HEK293 (cell line): ENCODE measurements around the gene ZFP42.

ENCODE experiments used
- ZNF221 ChIP-seq: fragments of 450-650 bp; formaldehyde crosslinking; IDR thresholded peaks from 2 replicates; pipeline ENCODE4 v1.5.1; 2017; ENCODE audit warnings: missing biosample characterization, missing genetic modification characterization, borderline replicate concordance
- ZNF335 ChIP-seq: fragments of 450-650 bp; formaldehyde crosslinking; conservative IDR thresholded peaks from 2 replicates; pipeline ENCODE4 v1.5.1; 2016; ENCODE audit warnings: missing biosample characterization, missing genetic modification characterization
- ZNF530 ChIP-seq: fragments of 450-650 bp; formaldehyde crosslinking; IDR thresholded peaks from 2 replicates; pipeline ENCODE4 v1.5.1; 2016; ENCODE audit warnings: low read depth, missing biosample characterization, missing genetic modification characterization
- ZNF792 ChIP-seq: fragments of 450-650 bp; formaldehyde crosslinking; IDR thresholded peaks from 2 replicates; pipeline ENCODE4 v1.5.1; 2016; ENCODE audit warnings: missing biosample characterization, missing genetic modification characterization
- TF ChIP-seq, protein P1 (sequence below): fragments of 450-650 bp; formaldehyde crosslinking; IDR thresholded peaks from 2 replicates; pipeline ENCODE4 v1.5.1; 2016; ENCODE audit warnings: missing biosample characterization, missing genetic modification characterization
- TF ChIP-seq, protein P2 (sequence below): fragments of 450-650 bp; formaldehyde crosslinking; conservative IDR thresholded peaks from 2 replicates; pipeline ENCODE4 v1.5.1; 2016; ENCODE audit warnings: low read depth, missing biosample characterization, missing genetic modification characterization

DNA sequence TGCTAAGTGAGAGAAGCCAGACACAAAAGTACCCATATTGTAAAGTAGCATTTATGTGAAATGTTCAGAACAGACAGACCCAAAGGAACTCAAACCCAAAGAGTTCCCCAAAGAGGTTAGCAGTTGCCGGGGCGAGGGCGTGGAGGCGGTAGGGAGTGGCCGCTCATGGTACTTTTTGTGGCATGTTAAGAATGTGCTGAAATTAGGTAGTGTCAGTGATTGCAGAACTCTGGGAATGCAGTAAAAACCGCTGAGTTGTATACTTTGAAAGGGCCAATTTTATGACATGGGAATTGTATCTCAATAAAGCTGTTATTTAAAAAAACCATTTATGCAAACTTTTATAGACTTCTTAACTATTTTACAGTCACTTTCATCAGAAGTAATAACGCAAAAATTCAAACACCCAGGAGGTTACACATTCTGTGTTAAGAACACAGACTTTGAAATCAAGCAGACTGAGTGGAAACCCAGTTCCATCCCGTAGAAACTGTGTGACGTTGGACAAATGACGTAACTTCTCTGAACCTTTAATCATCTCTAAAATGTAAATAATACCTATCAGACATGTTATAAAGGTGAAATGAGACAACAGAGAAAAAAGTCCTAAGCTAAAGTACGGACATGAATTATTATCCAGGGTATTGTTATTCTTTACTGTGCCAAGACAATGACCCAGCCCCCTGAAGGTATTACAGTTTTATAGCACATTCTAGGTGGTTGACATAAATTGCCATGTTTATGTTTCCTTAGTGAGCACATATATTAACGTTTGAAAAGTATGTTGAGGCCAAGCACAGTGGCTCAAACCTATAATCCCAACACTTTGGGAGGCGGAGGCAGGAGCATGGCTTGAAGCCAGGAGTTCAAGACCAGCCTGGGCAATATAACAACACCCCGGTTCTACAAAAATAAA lies 19.7 kb downstream of the ZFP42 start:
- no peak for TF ChIP-seq ZNF335 (tag by site-specific recombination)
- TF ChIP-seq, protein P1, sequence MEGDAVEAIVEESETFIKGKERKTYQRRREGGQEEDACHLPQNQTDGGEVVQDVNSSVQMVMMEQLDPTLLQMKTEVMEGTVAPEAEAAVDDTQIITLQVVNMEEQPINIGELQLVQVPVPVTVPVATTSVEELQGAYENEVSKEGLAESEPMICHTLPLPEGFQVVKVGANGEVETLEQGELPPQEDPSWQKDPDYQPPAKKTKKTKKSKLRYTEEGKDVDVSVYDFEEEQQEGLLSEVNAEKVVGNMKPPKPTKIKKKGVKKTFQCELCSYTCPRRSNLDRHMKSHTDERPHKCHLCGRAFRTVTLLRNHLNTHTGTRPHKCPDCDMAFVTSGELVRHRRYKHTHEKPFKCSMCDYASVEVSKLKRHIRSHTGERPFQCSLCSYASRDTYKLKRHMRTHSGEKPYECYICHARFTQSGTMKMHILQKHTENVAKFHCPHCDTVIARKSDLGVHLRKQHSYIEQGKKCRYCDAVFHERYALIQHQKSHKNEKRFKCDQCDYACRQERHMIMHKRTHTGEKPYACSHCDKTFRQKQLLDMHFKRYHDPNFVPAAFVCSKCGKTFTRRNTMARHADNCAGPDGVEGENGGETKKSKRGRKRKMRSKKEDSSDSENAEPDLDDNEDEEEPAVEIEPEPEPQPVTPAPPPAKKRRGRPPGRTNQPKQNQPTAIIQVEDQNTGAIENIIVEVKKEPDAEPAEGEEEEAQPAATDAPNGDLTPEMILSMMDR (tag by site-specific recombination): no peak
- no peak for TF ChIP-seq ZNF221 (tag by site-specific recombination)
- TF ChIP-seq, protein P2, sequence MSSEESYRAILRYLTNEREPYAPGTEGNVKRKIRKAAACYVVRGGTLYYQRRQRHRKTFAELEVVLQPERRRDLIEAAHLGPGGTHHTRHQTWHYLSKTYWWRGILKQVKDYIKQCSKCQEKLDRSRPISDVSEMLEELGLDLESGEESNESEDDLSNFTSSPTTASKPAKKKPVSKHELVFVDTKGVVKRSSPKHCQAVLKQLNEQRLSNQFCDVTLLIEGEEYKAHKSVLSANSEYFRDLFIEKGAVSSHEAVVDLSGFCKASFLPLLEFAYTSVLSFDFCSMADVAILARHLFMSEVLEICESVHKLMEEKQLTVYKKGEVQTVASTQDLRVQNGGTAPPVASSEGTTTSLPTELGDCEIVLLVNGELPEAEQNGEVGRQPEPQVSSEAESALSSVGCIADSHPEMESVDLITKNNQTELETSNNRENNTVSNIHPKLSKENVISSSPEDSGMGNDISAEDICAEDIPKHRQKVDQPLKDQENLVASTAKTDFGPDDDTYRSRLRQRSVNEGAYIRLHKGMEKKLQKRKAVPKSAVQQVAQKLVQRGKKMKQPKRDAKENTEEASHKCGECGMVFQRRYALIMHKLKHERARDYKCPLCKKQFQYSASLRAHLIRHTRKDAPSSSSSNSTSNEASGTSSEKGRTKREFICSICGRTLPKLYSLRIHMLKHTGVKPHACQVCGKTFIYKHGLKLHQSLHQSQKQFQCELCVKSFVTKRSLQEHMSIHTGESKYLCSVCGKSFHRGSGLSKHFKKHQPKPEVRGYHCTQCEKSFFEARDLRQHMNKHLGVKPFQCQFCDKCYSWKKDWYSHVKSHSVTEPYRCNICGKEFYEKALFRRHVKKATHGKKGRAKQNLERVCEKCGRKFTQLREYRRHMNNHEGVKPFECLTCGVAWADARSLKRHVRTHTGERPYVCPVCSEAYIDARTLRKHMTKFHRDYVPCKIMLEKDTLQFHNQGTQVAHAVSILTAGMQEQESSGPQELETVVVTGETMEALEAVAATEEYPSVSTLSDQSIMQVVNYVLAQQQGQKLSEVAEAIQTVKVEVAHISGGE (tag by site-specific recombination): no peak
- no peak for TF ChIP-seq ZNF792
- no peak for TF ChIP-seq ZNF530 (tag by site-specific recombination)
